H1 (cell line): ENCODE measurements around the gene FOXN3. TPM values are rescaled to one million over a fixed set of nuclear protein-coding genes. Genes with fewer than 3 reads are reported as not detected.

Source experiments
- GABPA ChIP-seq: IDR thresholded peaks from 2 replicates; pipeline ENCODE4 v1.6.1; 2011; ENCODE audit warnings: mild to moderate bottlenecking, low read length, moderate library complexity, borderline replicate concordance; ENCODE audit not compliant: insufficient read depth
- NANOG ChIP-seq: IDR thresholded peaks from 2 replicates; pipeline ENCODE4 v1.6.1; 2011; ENCODE audit warnings: low read length, low read depth, mild to moderate bottlenecking, inconsistent platforms; ENCODE audit not compliant: insufficient read depth, poor library complexity, severe bottlenecking
- RNF2 ChIP-seq: fragments of 200-900, 300-1000 bp; sonication (generic); IDR thresholded peaks from 2 replicates; pipeline ENCODE4 v1.7.1; 2016; ENCODE audit warnings: borderline replicate concordance, low read depth, mild to moderate bottlenecking, antibody characterized with exemption, low read length; ENCODE audit not compliant: poor library complexity, severe bottlenecking; ENCODE audit errors: missing control alignments
- polyA plus RNA-seq, 7 experiments: library from polyadenylated mRNA; depleted of rRNA in 3 of 7; stranded (reverse) in 5 of 7; unstranded in 2 of 7; fragments of >200 nt in 5 of 7; fragments of 200-250 nt in 2 of 7; gene quantifications; 1 replicate in 5 of 7; 2 replicates in 1 of 7; 4 replicates in 1 of 7; pipeline versions ENCODE4 v1.2.1 to v1.2.3, GENCODE V29; 2011 to 2013; ENCODE audit warnings: missing spikeins in 2 of 7, mixed read lengths in 2 of 7
- total RNA-seq: library from RNA; stranded (reverse); fragmentation: NEBNext Ultra II Directional; extraction: Animal tissue kit (Norgen Biotek cat#: 25700); gene quantifications from 2 replicates; pipeline ENCODE4 v1.2.1, GENCODE V29; 2021

Gene FOXN3
- total and polyA plus RNA-seq, 2 of the 8 experiments (the other 6 are each of a cell fraction or from before 2014, with no cell fraction given): 52.6 to 178 TPM

GRCh38 chr14:89407856-89408255 lies 9.2 kb downstream of the FOXN3 start (continued):
- TF ChIP-seq RNF2 (no peak), GABPA (no peak), NANOG (no peak)
